HG03457 (cell line): ENCODE data around the gene FKBP2.

Source experiments
- ATAC-seq: cut with Tn5 transposase; IDR thresholded peaks from one replicate; pipeline ENCODE4 v1.9.1; 2021; ENCODE audit warnings: moderate number of reproducible peaks; ENCODE audit not compliant: unreplicated experiment

FKBP2 gene

GRCh38 chr11:64247729-64248531, 7.0 kb downstream of the FKBP2 start:
- ATAC-seq = no peak

- no peak for ATAC-seq
Observed at GRCh38 chr11:64248578-64248977, 7.7 kb downstream of the FKBP2 start.

- no peak for ATAC-seq
Observed at GRCh38 chr11:64249038-64249437, 8.1 kb downstream of the FKBP2 start.

- no peak for ATAC-seq
Observed at GRCh38 chr11:64249563-64250414, 8.9 kb downstream of the FKBP2 start.

- ATAC-seq = no peak
Observed at GRCh38 chr11:64250415-64251015, 9.6 kb downstream of the FKBP2 start.

GRCh38 chr11:64251016-64251752, 10.3 kb downstream of the FKBP2 start, which contains the start of gene PLCB3:
Gene PLCB3 (plus strand): TSS chr11:64251530. CDS start chr11:64251650, 120 bp downstream.
- no peak for ATAC-seq

- ATAC-seq = no peak
Observed at GRCh38 chr11:64251753-64252002, 10.8 kb downstream of the FKBP2 start.

- ATAC-seq = no peak
Observed at GRCh38 chr11:64252003-64252872, 11.3 kb downstream of the FKBP2 start.

GRCh38 chr11:64253043-64253442, 12.1 kb downstream of the FKBP2 start:
- no peak for ATAC-seq

- no peak for ATAC-seq
Observed at GRCh38 chr11:64253481-64253880, 12.6 kb downstream of the FKBP2 start.

- ATAC-seq = no peak
Observed at GRCh38 chr11:64254326-64254725, 13.4 kb downstream of the FKBP2 start.

- no peak for ATAC-seq
Observed at GRCh38 chr11:64255135-64256128, 14.5 kb downstream of the FKBP2 start.

GRCh38 chr11:64256300-64256699, 15.4 kb downstream of the FKBP2 start:
- no peak for ATAC-seq

- no peak for ATAC-seq
Observed at GRCh38 chr11:64258356-64258755, 17.5 kb downstream of the FKBP2 start.

GRCh38 chr11:64258946-64259532, 18.1 kb downstream of the FKBP2 start:
- no peak for ATAC-seq

GRCh38 chr11:64259533-64260067, 18.7 kb downstream of the FKBP2 start:
- no peak for ATAC-seq

GRCh38 chr11:64260147-64260708, 19.3 kb downstream of the FKBP2 start:
- no peak for ATAC-seq

GRCh38 chr11:64261556-64262080, 20.7 kb downstream of the FKBP2 start:
- no peak for ATAC-seq
